Gastrocnemius medialis (tissue), 4 donors: ENCODE results near the gene MARK3.

Experiments used
- POLR2A ChIP-seq, 2 donors: fragments of 450-650 bp; IDR thresholded peaks; one replicate each; pipeline ENCODE4 v1.6.1; 2017; ENCODE audit warnings: antibody characterized with exemption in 2 of 2, mild to moderate bottlenecking in 2 of 2, moderate library complexity in 2 of 2
- TF ChIP-seq, protein P1 (sequence below), 5 experiments: fragments of 450-650 bp in 3 of 5; fragments of 200-600 bp in 2 of 5; sonication (generic) in 2 of 5; IDR thresholded peaks in 4 of 5; conservative IDR thresholded peaks in 1 of 5; 1 replicate in 4 of 5; 2 replicates in 1 of 5; pipeline ENCODE4 v1.5.1; 2016 to 2019; ENCODE audit warnings: antibody characterized with exemption in 5 of 5, mild to moderate bottlenecking in 3 of 5, moderate library complexity in 3 of 5

DNA sequence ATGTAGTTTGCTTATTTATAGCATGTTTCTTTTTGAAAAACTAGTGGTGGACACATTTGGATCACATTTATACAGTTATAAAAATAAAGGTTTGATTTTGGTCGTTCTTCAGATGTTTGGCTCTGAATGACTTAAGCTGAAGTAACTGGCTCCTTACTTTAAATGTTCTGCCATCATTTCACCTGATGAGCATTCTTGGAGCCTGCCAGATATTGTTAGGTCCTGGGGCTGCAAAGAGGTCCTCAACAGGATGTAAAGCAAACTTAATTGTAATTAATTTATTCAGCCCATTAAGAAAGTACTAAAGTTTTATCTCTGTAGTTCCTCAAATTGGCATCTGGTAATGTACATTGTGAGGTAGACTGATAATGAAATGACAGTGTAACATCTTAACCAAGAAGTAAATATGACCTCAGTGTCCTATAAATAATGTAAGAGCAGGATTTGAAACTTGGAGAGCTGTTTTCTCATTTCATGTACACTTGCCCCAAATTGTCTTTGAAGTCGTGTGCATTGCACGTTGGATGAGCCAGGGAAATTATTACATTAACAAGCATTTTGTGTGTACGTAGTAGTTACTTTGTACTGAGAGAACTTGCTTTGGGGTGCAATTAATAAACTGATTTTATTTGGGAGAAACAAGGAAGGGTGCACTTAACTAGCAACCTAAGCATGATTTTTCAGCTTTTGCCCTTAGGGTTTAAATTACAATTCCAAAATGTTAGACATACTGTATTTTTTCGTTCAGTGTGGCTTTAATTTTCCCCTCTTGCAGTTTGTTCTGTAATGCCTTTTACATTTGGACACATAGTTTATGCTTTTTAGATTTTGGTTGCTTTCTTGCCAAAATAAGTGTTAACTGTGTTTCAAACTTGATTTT lies 43.7 kb upstream of the MARK3 start:
- TF ChIP-seq, protein P1, sequence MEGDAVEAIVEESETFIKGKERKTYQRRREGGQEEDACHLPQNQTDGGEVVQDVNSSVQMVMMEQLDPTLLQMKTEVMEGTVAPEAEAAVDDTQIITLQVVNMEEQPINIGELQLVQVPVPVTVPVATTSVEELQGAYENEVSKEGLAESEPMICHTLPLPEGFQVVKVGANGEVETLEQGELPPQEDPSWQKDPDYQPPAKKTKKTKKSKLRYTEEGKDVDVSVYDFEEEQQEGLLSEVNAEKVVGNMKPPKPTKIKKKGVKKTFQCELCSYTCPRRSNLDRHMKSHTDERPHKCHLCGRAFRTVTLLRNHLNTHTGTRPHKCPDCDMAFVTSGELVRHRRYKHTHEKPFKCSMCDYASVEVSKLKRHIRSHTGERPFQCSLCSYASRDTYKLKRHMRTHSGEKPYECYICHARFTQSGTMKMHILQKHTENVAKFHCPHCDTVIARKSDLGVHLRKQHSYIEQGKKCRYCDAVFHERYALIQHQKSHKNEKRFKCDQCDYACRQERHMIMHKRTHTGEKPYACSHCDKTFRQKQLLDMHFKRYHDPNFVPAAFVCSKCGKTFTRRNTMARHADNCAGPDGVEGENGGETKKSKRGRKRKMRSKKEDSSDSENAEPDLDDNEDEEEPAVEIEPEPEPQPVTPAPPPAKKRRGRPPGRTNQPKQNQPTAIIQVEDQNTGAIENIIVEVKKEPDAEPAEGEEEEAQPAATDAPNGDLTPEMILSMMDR (IDR thresholded peaks at IDR 0.05 in 4 of 5, conservative IDR thresholded peaks at IDR 0.05 in 1 of 5): no peak
- no peak for TF ChIP-seq POLR2A (IDR thresholded peaks at IDR 0.05)
